HG03354 (cell line): ENCODE measurements around the gene SPON1.

Experiments used
- ATAC-seq: cut with Tn5 transposase; IDR thresholded peaks from one replicate; pipeline ENCODE4 v1.9.1; 2021; ENCODE audit warnings: mild to moderate bottlenecking; ENCODE audit not compliant: unreplicated experiment, poor library complexity, severe bottlenecking

The SPON1 gene

GRCh38 chr11:14109742-14110141 lies 147.2 kb downstream of the SPON1 start:
- ATAC-seq, result no peak

GRCh38 chr11:14110629-14111028 lies 148.1 kb downstream of the SPON1 start:
- no peak for ATAC-seq

GRCh38 chr11:14111496-14111895 lies 149.0 kb downstream of the SPON1 start:
- ATAC-seq, result no peak

GRCh38 chr11:14112721-14113120 lies 150.2 kb downstream of the SPON1 start:
- no peak for ATAC-seq

- no peak for ATAC-seq
Measured at GRCh38 chr11:14114269-14114668, 151.7 kb downstream of the SPON1 start.

GRCh38 chr11:14114786-14115185 lies 152.3 kb downstream of the SPON1 start:
- ATAC-seq, result no peak

GRCh38 chr11:14117632-14118031 lies 155.1 kb downstream of the SPON1 start:
- no peak for ATAC-seq

- no peak for ATAC-seq
Measured at GRCh38 chr11:14118072-14118471, 155.5 kb downstream of the SPON1 start.

- ATAC-seq, result no peak
Measured at GRCh38 chr11:14119357-14119756, 156.8 kb downstream of the SPON1 start.

- no peak for ATAC-seq
Measured at GRCh38 chr11:14124350-14124749, 161.8 kb downstream of the SPON1 start.

- no peak for ATAC-seq
Measured at GRCh38 chr11:14124886-14125285, 162.4 kb downstream of the SPON1 start.

GRCh38 chr11:14125529-14125928 lies 163.0 kb downstream of the SPON1 start:
- no peak for ATAC-seq

- ATAC-seq, result no peak
Measured at GRCh38 chr11:14127679-14128078, 165.2 kb downstream of the SPON1 start.

- ATAC-seq, result no peak
Measured at GRCh38 chr11:14132312-14132711, 169.8 kb downstream of the SPON1 start.

GRCh38 chr11:14133381-14133780 lies 170.9 kb downstream of the SPON1 start:
- no peak for ATAC-seq

GRCh38 chr11:14136561-14136960 lies 174.0 kb downstream of the SPON1 start:
- ATAC-seq, result no peak

- no peak for ATAC-seq
Measured at GRCh38 chr11:14137284-14137683, 174.8 kb downstream of the SPON1 start.

GRCh38 chr11:14140991-14141390 lies 178.5 kb downstream of the SPON1 start:
- no peak for ATAC-seq

GRCh38 chr11:14141676-14142075 lies 179.2 kb downstream of the SPON1 start:
- ATAC-seq, result no peak

GRCh38 chr11:14144934-14145333 lies 182.4 kb downstream of the SPON1 start:
- ATAC-seq, result no peak

- ATAC-seq, result peak; percentile 72
Measured at GRCh38 chr11:14148653-14149273, 186.2 kb downstream of the SPON1 start.

- no peak for ATAC-seq
Measured at GRCh38 chr11:14149683-14150082, 187.2 kb downstream of the SPON1 start.
